Ovary (tissue), 9 donors: Measurements from ENCODE around the gene PRKCI. TPM values are rescaled to one million over a fixed set of nuclear protein-coding genes. Genes with fewer than 3 reads are reported as not detected.

Source experiments
- DNase-seq, 5 donors: peaks; one replicate each; pipeline ENCODE4 v3.0.0-alpha.2; 2019 to 2020
- H3K27ac ChIP-seq, 2 donors: fragments of 200-600 bp; one replicate each; pipeline versions ENCODE4 v1.5.1 to v1.8.0; 2019 to 2022
- H3K27me3 ChIP-seq: fragments of 200-600 bp; one replicate; pipeline ENCODE4 v1.8.0; 2022
- H3K36me3 ChIP-seq: fragments of 200-600 bp; sonication (generic); one replicate; pipeline ENCODE4 v1.5.1; 2019
- H3K4me1 ChIP-seq: one replicate; pipeline ENCODE4 v1.8.1; 2013; ENCODE audit warnings: mild to moderate bottlenecking, moderate library complexity; ENCODE audit not compliant: insufficient read depth
- H3K4me3 ChIP-seq: fragments of 200-600 bp; sonication (generic); one replicate; pipeline ENCODE4 v1.5.1; 2017
- H3K9me3 ChIP-seq, 2 donors: fragments of 200-600 bp in 1 of 2; sonication (generic) in 1 of 2; one replicate each; pipeline versions ENCODE4 v1.5.1 to v1.8.1; 2013 to 2019; ENCODE audit warnings: mild to moderate bottlenecking in 1 of 2, moderate library complexity in 1 of 2
- EP300 ChIP-seq: sonication (generic); formaldehyde crosslinking; IDR thresholded peaks from one replicate; pipeline ENCODE4 v1.6.1; 2017; ENCODE audit warnings: antibody characterized with exemption
- POLR2A ChIP-seq: fragments of 450-650 bp; IDR thresholded peaks from one replicate; pipeline ENCODE4 v1.6.1; 2017; ENCODE audit warnings: antibody characterized with exemption, mild to moderate bottlenecking, moderate library complexity
- WGBS, 3 donors: extraction: QIAGEN DNeasy Blood & Tissue Kit in 1 of 3; methylation state at CpG; one replicate each; pipeline versions ENCODE4 v1.1.5 to v1.1.7; 2013 to 2017; 5-methylcytosine and 5-hydroxymethylcytosine counted together
- intact Hi-C, 4 donors: fragments of 100-400 bp; cut with DNase I; formaldehyde crosslinking; loops; one replicate each; pipeline versions ENCODE4 v1.11.0 to v1.15.1; 2022 to 2023
- polyA plus RNA-seq, 2 donors: library from polyadenylated mRNA; stranded (reverse); fragments of 200-250 nt in 1 of 2; fragments of 350-450 nt in 1 of 2; fragmentation: Illumina TruSeq in 1 of 2; extraction: RNeasy Lipid Tissue Mini Kit (QIAGEN cat#74804) in 1 of 2; gene quantifications; one replicate each; pipeline ENCODE4 v1.2.3, GENCODE V29; 2013 to 2014
- total RNA-seq, 7 donors: library from RNA; depleted of rRNA in 2 of 7; stranded (reverse); fragments of >200 nt in 2 of 7; fragmentation: NEBNext Ultra II Directional in 3 of 7; extraction: Animal tissue kit (Norgen Biotek cat#: 25700) in 3 of 7; gene quantifications; one replicate each; pipeline versions ENCODE4 v1.1.0 to v1.2.4, GENCODE V29; 2016 to 2023
- TF ChIP-seq, protein P1 (sequence below), 3 donors: fragments of 450-650 bp in 2 of 3; fragments of 200-600 bp in 1 of 3; IDR thresholded peaks; one replicate each; pipeline versions ENCODE4 v1.5.1 to v1.8.0; 2016 to 2022; ENCODE audit warnings: antibody characterized with exemption in 3 of 3, mild to moderate bottlenecking in 1 of 3
- donor health status: DM: no; HTN: no; CAD: no; lungs with moderate emphysema.
- donor health status: DM: no; HTN: no; CAD: no.
- donor health status: Bipolar disorder and iron deficiency.
- donor health status: DM: yes; HTN: yes; CAD: no.
- donor health status: DM: no; HTN: no; CAD: no.
- donor health status: DM: yes; HTN: yes; CAD: no.

Gene PRKCI
- total and polyA plus RNA-seq, 9 donors: 15.5 to 62.4 (median 36.1) TPM

DNA sequence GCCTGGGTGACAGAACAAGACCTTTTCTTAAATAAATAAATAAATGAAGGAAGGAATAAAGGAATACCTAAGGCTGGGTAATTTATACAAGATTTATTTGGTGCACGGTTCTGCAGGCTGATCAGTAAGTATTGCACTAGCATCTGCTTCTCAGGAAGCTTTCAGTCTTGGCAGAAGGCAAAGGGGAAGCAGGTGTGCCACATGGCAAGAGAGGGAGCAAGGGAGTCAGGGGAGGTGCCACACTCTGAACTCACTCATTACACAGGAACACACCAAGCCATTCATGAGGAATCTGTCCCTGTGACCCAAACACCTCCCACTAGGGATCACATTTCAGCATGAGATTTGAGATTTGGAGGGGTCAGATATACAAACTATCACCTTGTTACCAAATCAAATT, 56.4 kb downstream of the PRKCI start:
- Histone ChIP-seq H3K27ac (no peak overlapping the region), H3K4me3 (no peak overlapping the region), H3K4me1 (no peaks in the 10 kb centered on the region), H3K27me3 (no peaks in the 10 kb centered on the region), H3K9me3 (no peaks in the 10 kb centered on the region), H3K36me3 (no peaks in the 10 kb centered on the region)
- no peak for TF ChIP-seq POLR2A
- no peak for TF ChIP-seq EP300
- TF ChIP-seq, protein P1, sequence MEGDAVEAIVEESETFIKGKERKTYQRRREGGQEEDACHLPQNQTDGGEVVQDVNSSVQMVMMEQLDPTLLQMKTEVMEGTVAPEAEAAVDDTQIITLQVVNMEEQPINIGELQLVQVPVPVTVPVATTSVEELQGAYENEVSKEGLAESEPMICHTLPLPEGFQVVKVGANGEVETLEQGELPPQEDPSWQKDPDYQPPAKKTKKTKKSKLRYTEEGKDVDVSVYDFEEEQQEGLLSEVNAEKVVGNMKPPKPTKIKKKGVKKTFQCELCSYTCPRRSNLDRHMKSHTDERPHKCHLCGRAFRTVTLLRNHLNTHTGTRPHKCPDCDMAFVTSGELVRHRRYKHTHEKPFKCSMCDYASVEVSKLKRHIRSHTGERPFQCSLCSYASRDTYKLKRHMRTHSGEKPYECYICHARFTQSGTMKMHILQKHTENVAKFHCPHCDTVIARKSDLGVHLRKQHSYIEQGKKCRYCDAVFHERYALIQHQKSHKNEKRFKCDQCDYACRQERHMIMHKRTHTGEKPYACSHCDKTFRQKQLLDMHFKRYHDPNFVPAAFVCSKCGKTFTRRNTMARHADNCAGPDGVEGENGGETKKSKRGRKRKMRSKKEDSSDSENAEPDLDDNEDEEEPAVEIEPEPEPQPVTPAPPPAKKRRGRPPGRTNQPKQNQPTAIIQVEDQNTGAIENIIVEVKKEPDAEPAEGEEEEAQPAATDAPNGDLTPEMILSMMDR (IDR thresholded peaks at IDR 0.05): no peak
- DNase-seq: no peak
- intact Hi-C loops: no loop called here
- WGBS, 3 donors: 77 to 100% (median 88%) methylated on average over 1 of the region's 1 CpG

DNA sequence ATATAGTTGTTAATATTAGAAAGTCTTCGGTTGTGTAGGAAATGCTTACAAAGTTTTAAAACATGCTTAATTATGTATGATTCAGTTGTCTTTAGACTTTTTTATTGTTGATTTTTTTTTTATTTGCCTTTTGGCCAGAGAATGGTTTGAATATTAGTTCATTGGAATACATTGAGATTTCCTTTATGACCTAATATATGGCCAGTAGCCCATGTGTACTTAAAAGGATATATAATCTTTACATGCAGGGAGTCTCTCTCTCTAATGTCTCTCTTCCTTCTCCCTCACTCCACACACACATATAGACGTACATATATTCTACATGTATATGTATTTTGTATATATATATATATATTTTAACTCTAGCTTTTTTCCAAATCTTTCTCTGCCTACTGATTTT, 68.0 kb downstream of the PRKCI start:
- Histone ChIP-seq H3K4me1 (no peaks in the 10 kb centered on the region), H3K9me3 (no peaks in the 10 kb centered on the region), H3K27me3 (no peaks in the 10 kb centered on the region), H3K27ac (no peak overlapping the region), H3K4me3 (no peak overlapping the region), H3K36me3 (no peaks in the 10 kb centered on the region)
- TF ChIP-seq POLR2A (no peak), EP300 (no peak)
- TF ChIP-seq, protein P1 (IDR thresholded peaks at IDR 0.05): no peak
- intact Hi-C loops: no loop called here
- no peak for DNase-seq
- WGBS, 3 donors: 93 to 96% (median 96%) methylated on average over 2 of the region's 2 CpGs

DNA sequence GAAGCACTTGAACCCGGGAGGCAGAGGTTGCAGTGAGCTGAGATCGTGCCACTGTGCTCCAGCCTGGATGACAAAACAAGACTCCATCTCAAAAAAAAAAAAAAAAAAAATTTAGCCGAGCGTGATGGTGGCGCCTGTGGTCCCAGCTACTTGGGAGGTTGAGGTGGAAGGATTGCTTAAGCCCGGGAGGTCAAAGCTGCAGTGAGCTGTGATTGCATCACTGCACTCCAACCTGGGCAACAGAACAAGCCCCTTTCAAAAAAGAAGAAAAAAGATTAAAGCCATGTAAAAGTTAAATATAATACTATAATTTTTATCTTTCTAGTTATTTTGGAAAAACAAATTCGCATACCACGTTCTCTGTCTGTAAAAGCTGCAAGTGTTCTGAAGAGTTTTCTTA, 73.4 kb downstream of the PRKCI start:
- Histone ChIP-seq H3K27me3 (no peaks in the 10 kb centered on the region), H3K4me3 (no peak overlapping the region), H3K4me1 (no peaks in the 10 kb centered on the region), H3K27ac (no peak overlapping the region), H3K9me3 (no peaks in the 10 kb centered on the region), H3K36me3 (no peaks in the 10 kb centered on the region)
- no peak for TF ChIP-seq EP300
- TF ChIP-seq, protein P1 (IDR thresholded peaks at IDR 0.05): no peak
- no peak for TF ChIP-seq POLR2A
- no peak for DNase-seq
- WGBS, 3 donors: 87 to 91% (median 89%) methylated on average over 8 of the region's 8 CpGs
- intact Hi-C loops: no loop called here

DNA sequence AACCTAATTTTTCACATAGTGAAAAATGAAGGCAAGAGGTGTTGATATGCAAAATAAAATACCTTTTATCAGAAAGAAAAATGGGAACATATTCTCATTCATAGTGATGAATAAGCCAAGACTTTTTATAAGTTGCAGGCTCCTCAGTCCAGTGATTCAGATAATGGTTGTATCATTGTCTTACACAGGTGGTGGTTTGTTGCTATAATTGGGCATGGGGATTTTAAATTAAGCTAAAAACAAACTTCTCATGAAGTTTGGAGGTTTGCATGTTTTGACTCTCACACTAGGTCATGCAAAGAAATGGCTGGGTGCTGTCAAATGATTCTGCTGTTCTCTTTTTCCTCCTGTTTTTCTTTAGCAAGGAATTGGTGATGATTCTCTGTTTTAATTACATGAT, 74.5 kb downstream of the PRKCI start:
- TF ChIP-seq EP300: no peak
- TF ChIP-seq, protein P1 (IDR thresholded peaks at IDR 0.05): no peak
- TF ChIP-seq POLR2A: no peak
- Histone ChIP-seq H3K36me3 (no peaks in the 10 kb centered on the region), H3K27me3 (no peaks in the 10 kb centered on the region), H3K4me1 (no peaks in the 10 kb centered on the region), H3K27ac (no peak overlapping the region), H3K4me3 (no peak overlapping the region), H3K9me3 (no peaks in the 10 kb centered on the region)
- no peak for DNase-seq
- intact Hi-C loops: no loop called here

DNA sequence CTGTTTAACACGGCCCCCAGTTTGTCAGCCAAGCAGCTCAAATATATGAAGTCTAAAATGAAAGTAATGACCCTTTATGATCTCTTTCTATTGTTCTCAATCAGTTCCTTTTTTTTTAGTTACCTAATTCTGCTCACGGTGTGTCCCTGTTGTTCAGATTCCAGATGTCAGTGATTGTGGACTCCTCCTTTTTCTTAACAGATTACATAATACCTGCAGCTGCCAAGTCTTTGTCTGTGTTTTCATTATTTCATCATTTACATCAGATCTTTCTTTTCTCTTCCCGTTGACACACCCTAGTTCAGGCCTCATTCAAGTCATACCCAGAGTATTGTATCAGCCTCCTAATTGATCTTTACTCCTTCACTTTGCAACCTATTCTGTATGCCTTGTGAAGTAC, 79.2 kb downstream of the PRKCI start:
- intact Hi-C loops: no loop called here
- no peaks in the 10 kb centered on the region for H3K36me3 ChIP-seq
- no peaks in the 10 kb centered on the region for H3K4me1 ChIP-seq
- H3K27ac ChIP-seq: no peak overlapping the region
- no peak for DNase-seq
- H3K9me3 ChIP-seq: no peaks in the 10 kb centered on the region
- H3K4me3 ChIP-seq: no peak overlapping the region
- TF ChIP-seq POLR2A: no peak
- TF ChIP-seq, protein P1 (IDR thresholded peaks at IDR 0.05): no peak
- TF ChIP-seq EP300: no peak
- 64 to 68% (median 68%) methylated on average over 3 of the region's 3 CpGs for WGBS, 3 donors
- H3K27me3 ChIP-seq: no peaks in the 10 kb centered on the region
